GM23338 (cell line): ENCODE data around the gene PCCB. TPM values are rescaled to one million over a fixed set of nuclear protein-coding genes. Genes with fewer than 3 reads are reported as not detected.

Experiments
- ATAC-seq: fragments of 200-7000 bp; cut with Tn5 transposase; 3 replicates; pipeline ENCODE4 v1.9.1; 2020
- DNase-seq: peaks from one replicate; pipeline ENCODE4 v3.0.0-alpha.2; 2015; ENCODE audit warnings: low spot score
- H2AFZ ChIP-seq: fragments of 200-600 bp; sonication (generic); 2 replicates; pipeline ENCODE4 v1.8.0; 2016; ENCODE audit warnings: antibody characterized with exemption, mild to moderate bottlenecking, moderate library complexity
- H3F3A ChIP-seq: fragments of 200-600 bp; sonication (generic); replicated peaks from 2 replicates; pipeline ENCODE4 v1.8.0; 2017; ENCODE audit warnings: antibody characterized with exemption, mixed run types, low read depth
- H3K27ac ChIP-seq: fragments of 200-600 bp; sonication (generic); 2 replicates; pipeline ENCODE4 v1.6.1; 2016; ENCODE audit warnings: low read depth
- H3K27me3 ChIP-seq: fragments of 200-600 bp; sonication (generic); 2 replicates; pipeline ENCODE4 v1.8.0; 2016; ENCODE audit warnings: mild to moderate bottlenecking, mixed run types, moderate library complexity; ENCODE audit not compliant: insufficient read depth
- H3K36me3 ChIP-seq: fragments of 200-600 bp; sonication (generic); 2 replicates; pipeline ENCODE4 v1.8.0; 2016; ENCODE audit warnings: mild to moderate bottlenecking; ENCODE audit not compliant: insufficient read depth
- H3K4me1 ChIP-seq: fragments of 200-600 bp; sonication (generic); 2 replicates; pipeline ENCODE4 v1.8.0; 2016; ENCODE audit warnings: mild to moderate bottlenecking, moderate library complexity; ENCODE audit not compliant: insufficient read depth
- H3K4me2 ChIP-seq: fragments of 200-600 bp; sonication (generic); 2 replicates; pipeline ENCODE4 v1.7.1; 2017; ENCODE audit warnings: mixed run types
- H3K4me3 ChIP-seq: fragments of 200-600 bp; sonication (generic); 2 replicates; pipeline ENCODE4 v1.6.1; 2016; ENCODE audit warnings: mixed run types
- H3K79me2 ChIP-seq: fragments of 200-600 bp; sonication (generic); replicated peaks from 2 replicates; pipeline ENCODE4 v1.8.0; 2017; ENCODE audit warnings: mild to moderate bottlenecking; ENCODE audit not compliant: insufficient read depth
- H3K9me2 ChIP-seq: fragments of 200-600 bp; sonication (generic); 2 replicates; pipeline ENCODE4 v1.8.0; 2017; ENCODE audit not compliant: insufficient read depth
- H4K20me1 ChIP-seq: fragments of 200-600 bp; sonication (generic); replicated peaks from 2 replicates; pipeline ENCODE4 v1.8.0; 2017; ENCODE audit warnings: mild to moderate bottlenecking; ENCODE audit not compliant: insufficient read depth
- H3K27ac Mint-ChIP-seq: 2 replicates; pipeline ENCODE4 v1.8.0; 2020; ENCODE audit warnings: inconsistent platforms, mild to moderate bottlenecking, moderate library complexity, mixed read lengths
- H3K27me3 Mint-ChIP-seq: 3 replicates; pipeline ENCODE4 v1.8.0; 2022; ENCODE audit warnings: low read depth, mild to moderate bottlenecking, moderate library complexity, mixed read lengths, inconsistent platforms; ENCODE audit not compliant: insufficient read depth, poor library complexity
- H3K36me3 Mint-ChIP-seq: 3 replicates; pipeline ENCODE4 v1.8.0; 2021; ENCODE audit warnings: low read depth, mild to moderate bottlenecking, inconsistent platforms, moderate library complexity, mixed read lengths
- H3K4me1 Mint-ChIP-seq: 3 replicates; pipeline ENCODE4 v1.8.0; 2020; ENCODE audit warnings: mild to moderate bottlenecking, inconsistent platforms, mixed read lengths
- H3K4me3 Mint-ChIP-seq: 3 replicates; pipeline ENCODE4 v1.8.0; 2021; ENCODE audit warnings: moderate library complexity, mild to moderate bottlenecking, inconsistent platforms, mixed read lengths
- H3K9me3 Mint-ChIP-seq: 3 replicates; pipeline ENCODE4 v1.8.0; 2020; ENCODE audit warnings: moderate library complexity, mild to moderate bottlenecking, inconsistent platforms, mixed read lengths
- CTCF ChIP-seq, 2 experiments: fragments of 200-600 bp in 1 of 2; sonication (generic) in 1 of 2; conservative IDR thresholded peaks; 2 replicates each; pipeline versions ENCODE4 v1.5.1 to v1.6.1; 2016 to 2017; ENCODE audit warnings: antibody characterized with exemption in 2 of 2, low read depth in 2 of 2, mild to moderate bottlenecking in 2 of 2, moderate library complexity in 1 of 2
- EZH2phosphoT487 ChIP-seq: fragments of 200-600 bp; sonication (generic); IDR thresholded peaks from one replicate; pipeline ENCODE4 v1.8.1; 2018; ENCODE audit warnings: antibody characterized with exemption; ENCODE audit not compliant: unreplicated experiment
- JUNB ChIP-seq: IDR thresholded peaks from one replicate; pipeline ENCODE4 v1.6.1; 2016; ENCODE audit warnings: antibody characterized with exemption; ENCODE audit not compliant: unreplicated experiment
- POLR2AphosphoS5 ChIP-seq: IDR thresholded peaks from 2 replicates; pipeline ENCODE4 v1.6.1; 2016; ENCODE audit warnings: antibody characterized with exemption, low read depth
- STAT1 ChIP-seq: IDR thresholded peaks from one replicate; pipeline ENCODE4 v1.6.1; 2016; ENCODE audit warnings: antibody characterized with exemption; ENCODE audit not compliant: unreplicated experiment
- ZNF114 ChIP-seq: fragments of 250-450 bp; sonication (Bioruptor Pico); IDR thresholded peaks from 2 replicates; pipeline ENCODE4 v1.5.0; 2020; ENCODE audit warnings: mild to moderate bottlenecking, moderate library complexity
- ZNF331 ChIP-seq: fragments of 250-450 bp; sonication (Bioruptor Pico); IDR thresholded peaks from 2 replicates; pipeline ENCODE4 v1.5.0; 2020; ENCODE audit warnings: low read depth, mild to moderate bottlenecking, moderate library complexity
- ZNF462 ChIP-seq: fragments of 250-450 bp; sonication (Bioruptor Pico); IDR thresholded peaks from 2 replicates; pipeline ENCODE4 v1.5.0; 2020; ENCODE audit warnings: mild to moderate bottlenecking, moderate library complexity
- polyA plus RNA-seq: library from polyadenylated mRNA; unstranded; fragments of >200 nt; fragmentation: Nextera tagmentation; extraction: Ambion mirVana; gene quantifications from 2 replicates; pipeline ENCODE4 v1.2.1, GENCODE V29; 2016
- total RNA-seq: library from RNA; depleted of rRNA; stranded (reverse); fragments of >200 nt; shearing (Covaris generic); gene quantifications from 2 replicates; pipeline ENCODE4 v1.2.3, GENCODE V29; 2014
- TF ChIP-seq, protein P1 (sequence below): IDR thresholded peaks from 2 replicates; pipeline ENCODE4 v1.6.1; 2016; ENCODE audit warnings: antibody characterized with exemption
- TF ChIP-seq, protein P2 (sequence below): IDR thresholded peaks from one replicate; pipeline ENCODE4 v1.6.1; 2018; ENCODE audit warnings: antibody characterized with exemption; ENCODE audit not compliant: unreplicated experiment

PCCB gene
- total and polyA plus RNA-seq, 2 experiments from 2014 or later: 42.7 to 76.8 TPM

DNA sequence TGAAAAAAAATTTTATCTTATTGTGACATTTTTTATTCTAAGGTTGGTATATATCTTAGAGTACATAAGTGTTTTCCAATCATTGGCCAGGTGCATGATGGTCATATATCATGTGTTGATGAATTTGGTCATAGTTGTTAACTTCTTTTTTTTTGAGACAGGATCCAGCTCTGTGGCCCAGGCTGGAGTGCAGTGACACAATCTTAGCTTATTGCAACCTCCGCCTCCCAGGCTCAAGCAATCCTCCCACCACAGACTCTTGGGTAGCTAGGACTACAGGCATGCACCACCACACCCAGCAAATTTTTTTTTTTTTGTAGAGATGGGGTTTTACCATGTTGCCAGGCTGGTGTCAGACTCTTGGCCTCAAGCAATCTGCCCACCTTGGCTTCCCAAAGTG, 44.0 kb downstream of the PCCB start:
- H3K4me1 Mint-ChIP-seq: peaks cover 18% of the 10 kb centered on the region

More for the DNA sequence above, 44.0 kb downstream of the PCCB start:
- Mint-ChIP-seq H3K9me3 (no peaks in the 10 kb centered on the region), H3K4me3 (no peak overlapping the region), H3K36me3 (peaks cover 43% of the 10 kb centered on the region; the same call in 2 of the 3 replicates), H3K27ac (no peak overlapping the region), H3K27me3 (no peaks in the 10 kb centered on the region)
- Histone ChIP-seq H3K4me2 (no peak overlapping the region), H4K20me1 (0 out of 2 replicates have a peak, but pooled peaks cover 7% of the 10 kb centered on the region), H3K36me3 (peaks cover 8% of the 10 kb centered on the region; the same call in 1 of the 2 replicates), H3K9me2 (0 out of 2 replicates have a peak, but pooled peaks cover 6% of the 10 kb centered on the region), H2AFZ (no peak overlapping the region), H3K79me2 (no peaks in the 10 kb centered on the region; the same call in 1 of the 2 replicates), H3F3A (peaks cover 7% of the 10 kb centered on the region; the same call in 1 of the 2 replicates), H3K27ac (no peak overlapping the region), H3K4me1 (peaks cover 10% of the 10 kb centered on the region; the same call in 1 of the 2 replicates), H3K4me3 (no peak overlapping the region), H3K27me3 (no peaks in the 10 kb centered on the region)
- DNase-seq: no peak
- no peak for TF ChIP-seq ZNF462
- no peak for TF ChIP-seq POLR2AphosphoS5
- no peak for TF ChIP-seq STAT1
- TF ChIP-seq, protein P1, sequence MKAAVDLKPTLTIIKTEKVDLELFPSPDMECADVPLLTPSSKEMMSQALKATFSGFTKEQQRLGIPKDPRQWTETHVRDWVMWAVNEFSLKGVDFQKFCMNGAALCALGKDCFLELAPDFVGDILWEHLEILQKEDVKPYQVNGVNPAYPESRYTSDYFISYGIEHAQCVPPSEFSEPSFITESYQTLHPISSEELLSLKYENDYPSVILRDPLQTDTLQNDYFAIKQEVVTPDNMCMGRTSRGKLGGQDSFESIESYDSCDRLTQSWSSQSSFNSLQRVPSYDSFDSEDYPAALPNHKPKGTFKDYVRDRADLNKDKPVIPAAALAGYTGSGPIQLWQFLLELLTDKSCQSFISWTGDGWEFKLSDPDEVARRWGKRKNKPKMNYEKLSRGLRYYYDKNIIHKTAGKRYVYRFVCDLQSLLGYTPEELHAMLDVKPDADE: no peak
- TF ChIP-seq ZNF114 (CRISPR knock-in tag): no peak
- no peak for TF ChIP-seq EZH2phosphoT487
- TF ChIP-seq, protein P2, sequence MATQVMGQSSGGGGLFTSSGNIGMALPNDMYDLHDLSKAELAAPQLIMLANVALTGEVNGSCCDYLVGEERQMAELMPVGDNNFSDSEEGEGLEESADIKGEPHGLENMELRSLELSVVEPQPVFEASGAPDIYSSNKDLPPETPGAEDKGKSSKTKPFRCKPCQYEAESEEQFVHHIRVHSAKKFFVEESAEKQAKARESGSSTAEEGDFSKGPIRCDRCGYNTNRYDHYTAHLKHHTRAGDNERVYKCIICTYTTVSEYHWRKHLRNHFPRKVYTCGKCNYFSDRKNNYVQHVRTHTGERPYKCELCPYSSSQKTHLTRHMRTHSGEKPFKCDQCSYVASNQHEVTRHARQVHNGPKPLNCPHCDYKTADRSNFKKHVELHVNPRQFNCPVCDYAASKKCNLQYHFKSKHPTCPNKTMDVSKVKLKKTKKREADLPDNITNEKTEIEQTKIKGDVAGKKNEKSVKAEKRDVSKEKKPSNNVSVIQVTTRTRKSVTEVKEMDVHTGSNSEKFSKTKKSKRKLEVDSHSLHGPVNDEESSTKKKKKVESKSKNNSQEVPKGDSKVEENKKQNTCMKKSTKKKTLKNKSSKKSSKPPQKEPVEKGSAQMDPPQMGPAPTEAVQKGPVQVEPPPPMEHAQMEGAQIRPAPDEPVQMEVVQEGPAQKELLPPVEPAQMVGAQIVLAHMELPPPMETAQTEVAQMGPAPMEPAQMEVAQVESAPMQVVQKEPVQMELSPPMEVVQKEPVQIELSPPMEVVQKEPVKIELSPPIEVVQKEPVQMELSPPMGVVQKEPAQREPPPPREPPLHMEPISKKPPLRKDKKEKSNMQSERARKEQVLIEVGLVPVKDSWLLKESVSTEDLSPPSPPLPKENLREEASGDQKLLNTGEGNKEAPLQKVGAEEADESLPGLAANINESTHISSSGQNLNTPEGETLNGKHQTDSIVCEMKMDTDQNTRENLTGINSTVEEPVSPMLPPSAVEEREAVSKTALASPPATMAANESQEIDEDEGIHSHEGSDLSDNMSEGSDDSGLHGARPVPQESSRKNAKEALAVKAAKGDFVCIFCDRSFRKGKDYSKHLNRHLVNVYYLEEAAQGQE: no peak
- no peak for TF ChIP-seq CTCF (conservative IDR thresholded peaks at IDR 0.05; ENCODE audit: low read depth in 2 of 2)
- TF ChIP-seq ZNF331 (CRISPR knock-in tag): no peak
- no peak for TF ChIP-seq JUNB
- no peak for ATAC-seq
